ENCODE measurements around the gene TEX54. TPM values are rescaled to one million over a fixed set of nuclear protein-coding genes. Genes with fewer than 3 reads are reported as not detected.

TEX54 gene
- total RNA-seq (2022; extraction: Qiagen RNA extraction; ENCODE audit: low read depth), result not detected in 5 replicates

GRCh38 chr11:62832336-62833234 is at the start of gene TEX54:
Gene TEX54 (minus strand): TSS chr11:62832841.

DNA sequence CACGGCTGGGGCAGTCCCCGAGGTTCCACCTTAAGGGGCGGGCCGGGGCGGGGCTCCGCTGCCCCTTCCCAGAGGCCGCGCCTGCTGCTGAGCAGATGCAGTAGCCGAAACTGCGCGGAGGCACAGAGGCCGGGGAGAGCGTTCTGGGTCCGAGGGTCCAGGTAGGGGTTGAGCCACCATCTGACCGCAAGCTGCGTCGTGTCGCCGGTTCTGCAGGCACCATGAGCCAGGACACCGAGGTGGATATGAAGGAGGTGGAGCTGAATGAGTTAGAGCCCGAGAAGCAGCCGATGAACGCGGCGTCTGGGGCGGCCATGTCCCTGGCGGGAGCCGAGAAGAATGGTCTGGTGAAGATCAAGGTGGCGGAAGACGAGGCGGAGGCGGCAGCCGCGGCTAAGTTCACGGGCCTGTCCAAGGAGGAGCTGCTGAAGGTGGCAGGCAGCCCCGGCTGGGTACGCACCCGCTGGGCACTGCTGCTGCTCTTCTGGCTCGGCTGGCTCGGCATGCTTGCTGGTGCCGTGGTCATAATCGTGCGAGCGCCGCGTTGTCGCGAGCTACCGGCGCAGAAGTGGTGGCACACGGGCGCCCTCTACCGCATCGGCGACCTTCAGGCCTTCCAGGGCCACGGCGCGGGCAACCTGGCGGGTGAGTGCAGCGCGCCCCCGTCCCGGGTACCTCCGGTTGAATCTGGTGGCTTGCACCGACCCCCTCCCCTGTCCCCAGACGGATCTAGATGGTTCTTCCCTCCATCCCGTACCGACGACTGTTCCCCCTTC is 48.4 kb upstream of the TEX54 start, which contains the start of gene SLC3A2:
Gene SLC3A2, plus strand, starts transcription at position 94 of the 776 bp plus-strand sequence. Its CDS starts 128 bp downstream, at position 222.

GRCh38 chr11:62839050-62839945 is 6.7 kb upstream of the TEX54 start, which contains the start of gene WDR74:
Gene WDR74 (minus strand): TSS chr11:62839590. CDS start chr11:62839570, 20 bp downstream.

DNA sequence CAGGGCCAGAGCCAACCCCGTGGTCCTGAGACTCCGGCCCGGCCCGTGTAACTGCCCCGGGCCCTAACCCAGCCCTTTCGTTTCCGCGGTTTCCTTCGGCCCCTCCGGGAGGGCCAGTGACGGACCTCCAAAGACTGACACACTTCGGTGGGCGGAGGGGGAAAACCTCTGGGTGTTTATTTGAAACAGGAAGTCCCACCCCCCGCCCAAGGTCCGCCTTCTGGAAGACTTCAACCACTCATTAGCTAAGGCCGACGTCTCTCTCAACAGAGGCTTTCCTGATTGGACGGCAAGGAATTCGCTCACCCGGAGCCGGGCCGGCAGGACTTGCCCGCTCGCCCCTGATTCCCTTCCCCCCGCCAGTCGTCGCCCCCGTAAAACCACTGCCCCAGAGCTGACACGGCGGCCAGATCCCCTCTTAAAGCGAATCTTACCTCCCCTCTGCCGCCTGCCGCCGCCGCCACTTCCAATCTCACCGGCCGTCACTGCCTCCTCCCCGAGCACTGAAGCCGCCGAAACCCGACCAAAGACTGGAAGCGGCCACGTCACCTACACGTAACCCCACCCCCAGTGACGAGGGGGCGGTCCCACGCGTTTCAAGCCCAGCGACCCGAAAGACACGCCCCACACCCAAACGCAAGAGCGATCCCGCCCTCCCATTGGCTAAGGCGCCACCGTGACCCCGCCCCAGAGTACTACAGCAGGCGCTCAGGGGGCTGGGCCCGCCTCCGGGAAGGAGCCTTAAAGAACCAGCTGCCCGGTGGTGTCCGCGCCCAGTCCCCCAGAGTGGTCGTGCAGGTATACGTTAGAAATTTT is 913 bp downstream of the TEX54 start, which contains the start of gene STX5:
Gene STX5, minus strand, starts transcription at position 532 of the 816 bp plus-strand sequence. CDS start 808 bp downstream, outside the sequence.

GRCh38 chr11:62805076-62805892 is 27.4 kb downstream of the TEX54 start, which contains the start of gene NXF1:
Gene NXF1 (minus strand): TSS chr11:62805440. CDS start chr11:62805356, 84 bp downstream.

DNA sequence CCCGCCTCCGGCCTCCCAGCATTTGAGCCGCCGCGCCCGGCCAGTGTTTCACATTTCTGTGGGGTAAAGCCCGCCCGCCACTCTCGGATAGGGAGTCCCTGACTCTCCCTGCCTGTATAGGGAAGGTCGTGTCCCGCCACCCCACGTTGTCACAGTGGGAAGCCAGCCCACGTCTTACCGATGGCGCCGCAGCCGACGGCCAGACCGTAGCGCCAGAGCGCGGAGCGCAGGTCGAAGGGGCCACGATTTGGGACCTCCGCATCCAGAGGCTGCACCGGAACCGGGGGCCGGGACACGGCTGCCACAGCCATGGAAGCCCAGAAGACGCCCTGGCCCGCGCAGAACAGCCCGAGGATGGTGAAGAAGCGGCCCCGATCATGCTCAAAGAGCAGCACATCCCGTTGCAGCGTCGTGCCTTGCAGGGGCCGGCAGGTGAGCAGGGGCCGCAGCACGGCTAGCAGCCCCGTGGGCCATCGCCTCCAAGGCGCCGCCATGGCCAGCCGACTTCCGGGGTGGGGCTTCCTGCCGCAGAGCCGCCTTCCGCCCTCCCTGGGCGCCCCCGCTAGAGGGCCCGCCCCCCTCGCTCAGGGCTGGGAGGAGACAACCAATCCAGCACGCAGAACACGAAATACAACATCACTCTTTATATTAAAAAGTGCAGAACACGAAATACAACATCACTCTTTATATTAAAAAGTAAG is 41.0 kb downstream of the TEX54 start, which contains the start of gene TMEM223:
Gene TMEM223, minus strand, starts transcription at position 506 of the 701 bp plus-strand sequence. Its CDS starts 12 bp downstream, at position 494.

DNA sequence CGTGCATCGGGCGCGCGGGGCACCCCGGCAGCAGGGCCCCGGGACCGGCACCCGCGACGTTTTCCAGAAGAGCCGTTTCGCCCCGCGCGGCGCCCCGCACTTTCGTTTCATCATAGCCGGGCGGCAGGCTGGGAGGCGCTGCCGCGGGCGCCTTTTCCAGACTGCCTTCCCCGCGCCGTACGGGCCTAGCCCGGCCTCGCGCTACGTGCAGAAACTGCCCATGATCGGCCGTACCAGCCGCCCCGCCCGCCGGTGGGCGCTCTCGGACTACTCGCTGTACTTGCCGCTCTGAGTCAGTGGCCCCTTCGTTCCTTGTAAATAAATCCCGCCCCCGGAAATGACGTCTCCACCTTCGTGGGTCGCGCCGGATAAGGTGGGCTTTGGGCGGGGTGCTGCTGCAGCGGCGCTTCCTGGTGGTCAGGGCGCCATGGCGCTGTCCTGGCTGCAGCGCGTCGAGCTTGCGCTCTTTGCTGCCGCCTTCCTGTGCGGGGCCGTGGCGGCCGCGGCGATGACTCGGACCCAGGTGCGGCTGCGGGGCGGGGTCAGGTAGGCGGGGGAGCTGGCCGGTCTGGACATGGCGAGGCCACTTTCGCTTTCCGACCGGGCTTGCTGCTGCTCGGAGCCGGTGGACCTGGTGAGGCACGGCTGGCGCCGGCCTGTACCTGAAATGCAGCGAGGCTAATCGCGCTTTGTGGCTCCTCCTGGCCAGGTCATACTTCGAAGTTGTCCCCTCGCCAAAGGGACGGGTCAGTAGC is 45.5 kb downstream of the TEX54 start, which contains the start of gene TMEM179B:
Gene TMEM179B, plus strand, starts transcription at position 398 of the 755 bp plus-strand sequence. Its CDS starts 30 bp downstream, at position 428.

Other genes starting within 250 kb of the TEX54 start
- 11.7 to 16.4 TPM (median 14.8 TPM) in 5 replicates for gene TUT1, start 241.3 kb downstream of the TEX54 start, total RNA-seq (2022; extraction: Qiagen RNA extraction; ENCODE audit: low read depth)
- gene MTA2, start 231.0 kb downstream of the TEX54 start, total RNA-seq (2022; extraction: Qiagen RNA extraction; ENCODE audit: low read depth), result 87.0 to 95.9 TPM (median 89.9 TPM) in 5 replicates
- gene EML3, start 220.1 kb downstream of the TEX54 start, total RNA-seq (2022; extraction: Qiagen RNA extraction; ENCODE audit: low read depth), result 17.4 to 24.3 TPM (median 23.3 TPM) in 5 replicates
- gene ROM1, start 219.6 kb downstream of the TEX54 start, total RNA-seq (2022; extraction: Qiagen RNA extraction; ENCODE audit: low read depth), result 4.0 to 5.3 TPM (median 4.4 TPM) in 5 replicates
- 46.5 to 57.3 TPM (median 51.6 TPM) in 5 replicates for gene B3GAT3, start 210.9 kb downstream of the TEX54 start, total RNA-seq (2022; extraction: Qiagen RNA extraction; ENCODE audit: low read depth)
- gene GANAB, start 186.2 kb downstream of the TEX54 start, total RNA-seq (2022; extraction: Qiagen RNA extraction; ENCODE audit: low read depth), result 260 to 286 TPM (median 272 TPM) in 5 replicates
- gene INTS5, start 179.5 kb downstream of the TEX54 start, total RNA-seq (2022; extraction: Qiagen RNA extraction; ENCODE audit: low read depth), result 18.1 to 23.5 TPM (median 21.1 TPM) in 5 replicates
- gene C11orf98, start 167.6 kb downstream of the TEX54 start, total RNA-seq (2022; extraction: Qiagen RNA extraction; ENCODE audit: low read depth), result 134 to 147 TPM (median 144 TPM) in 5 replicates
- 12.2 to 16.7 TPM (median 15.5 TPM) in 5 replicates for gene CSKMT, start 167.5 kb downstream of the TEX54 start, total RNA-seq (2022; extraction: Qiagen RNA extraction; ENCODE audit: low read depth)
- 25.7 to 36.5 TPM (median 31.8 TPM) in 5 replicates for gene UQCC3, start 161.2 kb downstream of the TEX54 start, total RNA-seq (2022; extraction: Qiagen RNA extraction; ENCODE audit: low read depth)
- gene LBHD1, start 160.6 kb downstream of the TEX54 start, total RNA-seq (2022; extraction: Qiagen RNA extraction; ENCODE audit: low read depth), result 4.4 to 6.6 TPM (median 5.4 TPM) in 5 replicates
- 103 to 124 TPM (median 116 TPM) in 5 replicates for gene UBXN1, start 153.8 kb downstream of the TEX54 start, total RNA-seq (2022; extraction: Qiagen RNA extraction; ENCODE audit: low read depth)
- 0.03 to 0.15 TPM (median 0.12 TPM) in 3 of 5 replicates, not detected in the others for gene LRRN4CL, start 143.3 kb downstream of the TEX54 start, total RNA-seq (2022; extraction: Qiagen RNA extraction; ENCODE audit: low read depth)
- gene BSCL2, start 125.4 kb downstream of the TEX54 start, total RNA-seq (2022; extraction: Qiagen RNA extraction; ENCODE audit: low read depth), result 59.2 to 86.7 TPM (median 72.8 TPM) in 5 replicates
- not detected in 5 replicates for gene GNG3, start 125.2 kb downstream of the TEX54 start, total RNA-seq (2022; extraction: Qiagen RNA extraction; ENCODE audit: low read depth)
- gene HNRNPUL2, start 105.4 kb downstream of the TEX54 start, total RNA-seq (2022; extraction: Qiagen RNA extraction; ENCODE audit: low read depth), result 38.4 to 45.9 TPM (median 43.9 TPM) in 5 replicates
- gene TTC9C, start 104.4 kb downstream of the TEX54 start, total RNA-seq (2022; extraction: Qiagen RNA extraction; ENCODE audit: low read depth), result 25.6 to 36.9 TPM (median 35.6 TPM) in 5 replicates
- 2.1 to 2.5 TPM (median 2.1 TPM) in 5 replicates for gene ZBTB3, start 78.7 kb downstream of the TEX54 start, total RNA-seq (2022; extraction: Qiagen RNA extraction; ENCODE audit: low read depth)
- 167 to 186 TPM (median 179 TPM) in 5 replicates for gene POLR2G, start 71.3 kb downstream of the TEX54 start, total RNA-seq (2022; extraction: Qiagen RNA extraction; ENCODE audit: low read depth)
- gene TAF6L, start 61.4 kb downstream of the TEX54 start, total RNA-seq (2022; extraction: Qiagen RNA extraction; ENCODE audit: low read depth), result 14.1 to 17.7 TPM (median 15.2 TPM) in 5 replicates
- gene TMEM179B, start 45.4 kb downstream of the TEX54 start, total RNA-seq (2022; extraction: Qiagen RNA extraction; ENCODE audit: low read depth), result 66.9 to 93.0 TPM (median 81.2 TPM) in 5 replicates
- 19.0 to 29.4 TPM (median 27.1 TPM) in 5 replicates for gene TMEM223, start 40.8 kb downstream of the TEX54 start, total RNA-seq (2022; extraction: Qiagen RNA extraction; ENCODE audit: low read depth)
- gene NXF1, start 27.4 kb downstream of the TEX54 start, total RNA-seq (2022; extraction: Qiagen RNA extraction; ENCODE audit: low read depth), result 44.6 to 59.3 TPM (median 53.9 TPM) in 5 replicates
- gene STX5, start 790 bp downstream of the TEX54 start, total RNA-seq (2022; extraction: Qiagen RNA extraction; ENCODE audit: low read depth), result 20.5 to 28.2 TPM (median 26.0 TPM) in 5 replicates
- gene WDR74, start 6.7 kb upstream of the TEX54 start, total RNA-seq (2022; extraction: Qiagen RNA extraction; ENCODE audit: low read depth), result 80.1 to 88.6 TPM (median 84.8 TPM) in 5 replicates
- gene SLC3A2, start 48.1 kb upstream of the TEX54 start, total RNA-seq (2022; extraction: Qiagen RNA extraction; ENCODE audit: low read depth), result 929 to 1,086 TPM (median 982 TPM) in 5 replicates
- gene CHRM1, start 88.5 kb upstream of the TEX54 start, total RNA-seq (2022; extraction: Qiagen RNA extraction; ENCODE audit: low read depth), result 0.03 to 0.11 TPM (median 0.04 TPM) in 3 of 5 replicates, not detected in the others
- gene SLC22A6, start 152.1 kb upstream of the TEX54 start, total RNA-seq (2022; extraction: Qiagen RNA extraction; ENCODE audit: low read depth), result not detected in 5 replicates
- gene SLC22A8, start 183.0 kb upstream of the TEX54 start, total RNA-seq (2022; extraction: Qiagen RNA extraction; ENCODE audit: low read depth), result not detected in 5 replicates

Measured in A549 treated with DMSO at 1 μM for 4 hours (cell line).